PC-3 (cell line): ENCODE measurements around the gene KRT24. TPM values are rescaled to one million over a fixed set of nuclear protein-coding genes. Genes with fewer than 3 reads are reported as not detected.

Source experiments
- ATAC-seq: fragments of 200-7000 bp; cut with Tn5 transposase; 2 replicates; pipeline ENCODE4 v1.9.1; 2020; ENCODE audit warnings: mild to moderate bottlenecking, moderate library complexity
- BruUV-seq: library from RNA; stranded (reverse); fragments of 400-500 nt; replicated peaks from 2 replicates; lab custom pipeline; 2021; lab: Mats Ljungman, UMichigan
- CTCF ChIA-PET: fragments of 300-600 bp; sonication (Branson Sonifier 250); formaldehyde crosslinking; loops from one replicate; lab custom pipeline; 2022; ENCODE audit warnings: antibody characterized with exemption; lab: Charles Lee
- POLR2A ChIA-PET: fragments of 300-600 bp; sonication (Branson Sonifier 250); formaldehyde crosslinking; loops from one replicate; lab custom pipeline; 2022; ENCODE audit warnings: antibody characterized with exemption; ENCODE audit not compliant: unreplicated experiment; lab: Charles Lee
- DNase-seq: peaks from one replicate; pipeline ENCODE4 v3.0.0-alpha.2; 2015
- H2AFZ ChIP-seq: fragments of 300-600 bp; sonication (generic); 2 replicates; pipeline ENCODE4 v1.6.0; 2016; ENCODE audit warnings: antibody characterized with exemption, low read length
- H3F3A ChIP-seq: fragments of 300-600 bp; sonication (generic); one replicate; pipeline ENCODE4 v1.6.0; 2017; ENCODE audit warnings: antibody characterized with exemption, low read length, control low read depth, mild to moderate bottlenecking; ENCODE audit not compliant: unreplicated experiment
- H3K27ac ChIP-seq: fragments of 300-600 bp; sonication (generic); 2 replicates; pipeline ENCODE4 v1.5.1; 2016; ENCODE audit warnings: mild to moderate bottlenecking, low read length
- H3K27me3 ChIP-seq: fragments of 300-600 bp; sonication (generic); 2 replicates; pipeline ENCODE4 v1.6.1; 2016; ENCODE audit warnings: low read length, mixed read lengths
- H3K36me3 ChIP-seq: fragments of 300-600 bp; sonication (generic); 2 replicates; pipeline ENCODE4 v1.6.1; 2016; ENCODE audit warnings: low read depth, mixed run types, low read length, mixed read lengths
- H3K4me1 ChIP-seq: fragments of 300-600 bp; sonication (generic); 2 replicates; pipeline ENCODE4 v1.5.1; 2016; ENCODE audit warnings: low read length; ENCODE audit not compliant: insufficient read depth
- H3K4me2 ChIP-seq: fragments of 300-600 bp; sonication (generic); 2 replicates; pipeline ENCODE4 v1.6.0; 2016; ENCODE audit warnings: low read length
- H3K4me3 ChIP-seq: fragments of 300-600 bp; sonication (generic); 2 replicates; pipeline ENCODE4 v1.5.1; 2016; ENCODE audit warnings: mild to moderate bottlenecking, low read length, mixed read lengths
- H3K79me2 ChIP-seq: fragments of 300-600 bp; sonication (generic); 2 replicates; pipeline ENCODE4 v1.6.1; 2017; ENCODE audit warnings: low read length, mixed read lengths
- H3K9ac ChIP-seq: fragments of 300-600 bp; sonication (generic); 2 replicates; pipeline ENCODE4 v1.6.0; 2016; ENCODE audit warnings: mild to moderate bottlenecking, low read length
- H3K9me2 ChIP-seq: fragments of 300-600 bp; sonication (generic); replicated peaks from 2 replicates; pipeline ENCODE4 v1.6.1; 2016; ENCODE audit warnings: mixed run types, low read length, mixed read lengths
- H3K9me3 ChIP-seq: fragments of 300-600 bp; sonication (generic); 2 replicates; pipeline ENCODE4 v1.6.1; 2016; ENCODE audit warnings: low read length, mixed read lengths
- H4K20me1 ChIP-seq: fragments of 300-600 bp; sonication (generic); 2 replicates; pipeline ENCODE4 v1.6.1; 2016; ENCODE audit warnings: low read length, mixed read lengths
- EZH2 ChIP-seq: fragments of 300-600 bp; sonication (generic); IDR thresholded peaks from one replicate; pipeline ENCODE4 v1.6.1; 2017; ENCODE audit warnings: antibody characterized with exemption, mild to moderate bottlenecking, low read length; ENCODE audit not compliant: unreplicated experiment
- EZH2phosphoT487 ChIP-seq: fragments of 300-600 bp; sonication (generic); IDR thresholded peaks from 2 replicates; pipeline ENCODE4 v1.6.1; 2018; ENCODE audit warnings: mild to moderate bottlenecking, antibody characterized with exemption, low read length, borderline replicate concordance
- intact Hi-C: fragments of 100-400 bp; cut with micrococcal nuclease; formaldehyde crosslinking; loops from 2 replicates; pipeline ENCODE4 v1.9.0; 2023
- total RNA-seq: library from RNA; depleted of rRNA; stranded (reverse); fragments of >200 nt; gene quantifications from 2 replicates; pipeline ENCODE4 v1.2.3, GENCODE V29; 2014
- TF ChIP-seq, protein P1 (sequence below): fragments of 300-600 bp; sonication (generic); conservative IDR thresholded peaks from 2 replicates; pipeline ENCODE4 v1.5.1; 2017; ENCODE audit warnings: antibody characterized with exemption, low read depth, mild to moderate bottlenecking, low read length

Gene KRT24
- total RNA-seq, 1 experiment from 2014 or later, result not detected

DNA sequence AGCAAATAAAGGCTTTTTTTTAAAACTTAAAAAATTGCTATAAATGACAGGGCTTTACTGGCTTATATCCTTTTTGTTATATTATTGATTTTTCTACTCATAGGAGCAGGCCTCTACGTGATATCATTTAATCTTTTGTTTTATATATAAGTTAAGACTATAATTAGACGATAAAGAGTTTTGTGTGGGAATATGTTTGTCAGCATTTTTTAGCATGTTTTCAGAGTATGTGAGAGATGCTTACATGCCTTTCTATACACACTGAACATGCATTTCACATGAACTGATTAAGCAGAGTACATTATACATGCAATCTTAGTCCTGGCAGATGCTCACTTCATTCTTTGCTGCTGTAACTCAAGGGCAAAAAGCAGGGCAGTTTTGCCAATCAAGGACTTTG is 30.9 kb downstream of the KRT24 start:
- TF ChIP-seq EZH2phosphoT487 (no peak), EZH2 (no peak)
- TF ChIP-seq, protein P1, sequence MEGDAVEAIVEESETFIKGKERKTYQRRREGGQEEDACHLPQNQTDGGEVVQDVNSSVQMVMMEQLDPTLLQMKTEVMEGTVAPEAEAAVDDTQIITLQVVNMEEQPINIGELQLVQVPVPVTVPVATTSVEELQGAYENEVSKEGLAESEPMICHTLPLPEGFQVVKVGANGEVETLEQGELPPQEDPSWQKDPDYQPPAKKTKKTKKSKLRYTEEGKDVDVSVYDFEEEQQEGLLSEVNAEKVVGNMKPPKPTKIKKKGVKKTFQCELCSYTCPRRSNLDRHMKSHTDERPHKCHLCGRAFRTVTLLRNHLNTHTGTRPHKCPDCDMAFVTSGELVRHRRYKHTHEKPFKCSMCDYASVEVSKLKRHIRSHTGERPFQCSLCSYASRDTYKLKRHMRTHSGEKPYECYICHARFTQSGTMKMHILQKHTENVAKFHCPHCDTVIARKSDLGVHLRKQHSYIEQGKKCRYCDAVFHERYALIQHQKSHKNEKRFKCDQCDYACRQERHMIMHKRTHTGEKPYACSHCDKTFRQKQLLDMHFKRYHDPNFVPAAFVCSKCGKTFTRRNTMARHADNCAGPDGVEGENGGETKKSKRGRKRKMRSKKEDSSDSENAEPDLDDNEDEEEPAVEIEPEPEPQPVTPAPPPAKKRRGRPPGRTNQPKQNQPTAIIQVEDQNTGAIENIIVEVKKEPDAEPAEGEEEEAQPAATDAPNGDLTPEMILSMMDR, result no peak
- Histone ChIP-seq H3K9ac (no peak overlapping the region), H3K79me2 (no peaks in the 10 kb centered on the region), H3K4me1 (no peaks in the 10 kb centered on the region), H3F3A (no peaks in the 10 kb centered on the region), H3K4me2 (no peak overlapping the region), H3K36me3 (no peaks in the 10 kb centered on the region), H3K4me3 (no peak overlapping the region), H3K27me3 (peaks cover 31% of the 10 kb centered on the region), H3K9me3 (no peaks in the 10 kb centered on the region), H3K27ac (no peak overlapping the region), H3K9me2 (no peaks in the 10 kb centered on the region), H4K20me1 (no peaks in the 10 kb centered on the region), H2AFZ (no peak overlapping the region)
- ATAC-seq, result no peak
- no peak for DNase-seq
- CTCF ChIA-PET, result no interaction called here
- POLR2A ChIA-PET, result no interaction called here
- BruUV-seq, result no TSS peak
- intact Hi-C loops, result no loop called here

- H3K4me2 ChIP-seq, result no peak overlapping the region
- H3K4me1 ChIP-seq, result no peaks in the 10 kb centered on the region
- no peaks in the 10 kb centered on the region for H3K9me3 ChIP-seq
- BruUV-seq, result no TSS peak
- intact Hi-C loops, result no loop called here
- no peaks in the 10 kb centered on the region for H3K79me2 ChIP-seq
- TF ChIP-seq EZH2 (no peak), EZH2phosphoT487 (no peak)
- TF ChIP-seq, protein P1, result no peak
- H3K27ac ChIP-seq, result no peak overlapping the region
- CTCF ChIA-PET, result no interaction called here
- H3K9me2 ChIP-seq, result no peaks in the 10 kb centered on the region
- H3K36me3 ChIP-seq, result no peaks in the 10 kb centered on the region
- no peak overlapping the region for H3K9ac ChIP-seq
- POLR2A ChIA-PET, result no interaction called here
- H2AFZ ChIP-seq, result no peak overlapping the region
- no peak overlapping the region for H3K4me3 ChIP-seq
- H4K20me1 ChIP-seq, result no peaks in the 10 kb centered on the region
- peaks cover 20% of the 10 kb centered on the region for H3K27me3 ChIP-seq
- DNase-seq (no peak), ATAC-seq (no peak)
- no peaks in the 10 kb centered on the region for H3F3A ChIP-seq
Measured at GRCh38 chr17:40671282-40671681, 32.3 kb downstream of the KRT24 start.

DNA sequence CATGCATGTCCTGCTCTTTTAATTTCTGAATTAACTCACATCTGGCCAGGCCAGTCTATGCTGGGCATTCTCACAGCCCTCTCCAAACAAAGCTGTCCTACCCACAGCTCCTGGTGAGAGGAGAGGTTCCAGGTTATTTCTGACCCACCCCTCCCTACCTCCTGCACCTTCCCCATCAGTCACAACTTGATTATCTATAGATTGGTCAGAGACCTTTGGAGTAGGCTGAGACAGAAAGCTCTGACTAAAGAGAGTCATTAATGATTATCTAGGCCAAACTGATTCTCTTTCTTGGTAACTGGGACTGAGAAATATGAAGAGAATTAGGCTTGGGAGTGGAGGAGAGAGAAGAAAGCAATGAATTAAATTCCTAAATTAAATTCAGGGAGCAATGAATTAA is 37.2 kb downstream of the KRT24 start:
- CTCF ChIA-PET, result no interaction called here

More for the DNA sequence above, 37.2 kb downstream of the KRT24 start:
- no peak overlapping the region for H3K4me3 ChIP-seq
- H3K79me2 ChIP-seq, result no peaks in the 10 kb centered on the region
- peaks cover 4% of the 10 kb centered on the region; the same call in 1 of the 2 replicates for H3K27me3 ChIP-seq
- no peaks in the 10 kb centered on the region for H3K4me1 ChIP-seq
- no peak overlapping the region for H3K9ac ChIP-seq
- TF ChIP-seq, protein P1, result no peak
- TF ChIP-seq EZH2phosphoT487, result no peak
- no peak for TF ChIP-seq EZH2
- ATAC-seq (no peak), DNase-seq (no peak)
- BruUV-seq, result no TSS peak
- POLR2A ChIA-PET, result no interaction called here
- no peak overlapping the region for H2AFZ ChIP-seq
- H4K20me1 ChIP-seq, result no peaks in the 10 kb centered on the region
- no peaks in the 10 kb centered on the region for H3K9me3 ChIP-seq
- no peaks in the 10 kb centered on the region for H3F3A ChIP-seq
- intact Hi-C loops, result no loop called here
- H3K9me2 ChIP-seq, result no peaks in the 10 kb centered on the region
- no peaks in the 10 kb centered on the region for H3K36me3 ChIP-seq
- H3K4me2 ChIP-seq, result no peak overlapping the region
- H3K27ac ChIP-seq, result no peak overlapping the region
